ENCODE measurements around the gene TTPAL.

Gene TTPAL

GRCh38 chr20:44475694-44476560 is at the start of gene TTPAL:
Gene TTPAL (plus strand): TSS chr20:44475874. CDS start chr20:44480000, 4,126 bp downstream.
- in situ Hi-C loops (cut with HindIII; ENCODE audit: low sequenced_read_pairs), result no loop called here

GRCh38 chr20:44425923-44426322 is 49.8 kb upstream of the TTPAL start:
- in situ Hi-C loops (cut with HindIII; ENCODE audit: low sequenced_read_pairs), result no loop called here

DNA sequence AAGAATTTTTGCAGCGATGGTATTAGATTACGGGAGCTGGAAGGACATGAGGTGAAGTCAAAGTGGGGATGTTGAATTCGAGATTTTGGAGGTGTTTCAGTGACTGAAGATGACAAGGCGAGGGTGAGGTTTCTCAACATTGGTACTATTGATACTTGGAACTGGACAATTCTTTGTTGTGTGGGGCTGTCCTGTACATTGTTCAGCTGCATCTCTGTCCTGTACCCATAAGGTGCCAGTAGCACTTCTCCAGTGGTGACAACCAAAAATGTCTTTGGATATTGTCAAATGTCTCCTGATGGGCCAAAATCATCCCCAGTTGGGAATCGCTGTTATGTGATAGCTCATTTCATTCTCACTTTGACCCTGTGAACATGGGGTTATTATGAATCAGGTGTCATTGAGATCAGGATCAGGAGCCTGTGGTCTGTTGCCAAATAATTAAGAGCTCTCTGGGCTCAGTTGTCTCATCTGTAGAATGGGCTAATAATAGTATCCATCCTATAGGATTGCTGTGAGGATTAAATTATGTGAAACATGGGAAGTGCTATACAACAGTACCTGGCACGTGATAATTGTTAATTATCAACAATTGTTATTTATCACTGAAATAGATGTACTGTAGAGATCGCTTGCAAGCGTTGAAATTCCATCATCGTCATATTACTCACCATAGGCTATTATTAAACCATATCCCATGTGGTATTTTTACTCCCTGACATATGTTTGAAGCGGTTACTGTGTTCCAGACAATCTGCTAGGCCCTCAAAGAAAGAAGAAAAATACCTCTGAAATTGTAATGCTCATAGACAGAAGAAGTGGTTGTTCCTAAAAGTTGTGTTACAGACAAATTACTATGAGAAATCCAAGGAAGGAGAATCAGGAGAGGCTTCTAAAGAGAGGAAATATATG is 48.5 kb upstream of the TTPAL start:
- in situ Hi-C loops (cut with HindIII; ENCODE audit: low sequenced_read_pairs), result no loop called here

DNA sequence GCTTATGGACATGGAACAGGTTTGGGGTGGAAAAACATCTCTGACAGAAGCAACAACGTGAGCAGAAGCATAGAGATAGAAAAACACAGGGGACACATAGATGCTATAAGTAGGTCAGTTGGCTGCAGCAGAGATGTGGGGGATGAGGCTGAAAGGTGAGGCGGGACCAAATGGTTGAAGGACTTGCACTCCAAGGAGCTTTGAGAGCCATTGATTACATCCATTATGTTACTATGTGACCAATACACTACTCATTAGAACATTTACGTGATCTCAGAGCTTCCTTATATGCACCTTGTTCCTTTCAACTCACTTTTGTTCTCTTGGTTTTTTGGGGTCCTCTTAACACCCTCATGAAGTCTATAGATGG is 47.9 kb upstream of the TTPAL start:
- in situ Hi-C loops (cut with HindIII; ENCODE audit: low sequenced_read_pairs), result no loop called here

GRCh38 chr20:44428174-44429016 is 47.3 kb upstream of the TTPAL start:
- in situ Hi-C loops (cut with HindIII; ENCODE audit: low sequenced_read_pairs), result no loop called here

- in situ Hi-C loops (cut with HindIII; ENCODE audit: low sequenced_read_pairs), result no loop called here
Measured at GRCh38 chr20:44429017-44429339, 46.7 kb upstream of the TTPAL start.

DNA sequence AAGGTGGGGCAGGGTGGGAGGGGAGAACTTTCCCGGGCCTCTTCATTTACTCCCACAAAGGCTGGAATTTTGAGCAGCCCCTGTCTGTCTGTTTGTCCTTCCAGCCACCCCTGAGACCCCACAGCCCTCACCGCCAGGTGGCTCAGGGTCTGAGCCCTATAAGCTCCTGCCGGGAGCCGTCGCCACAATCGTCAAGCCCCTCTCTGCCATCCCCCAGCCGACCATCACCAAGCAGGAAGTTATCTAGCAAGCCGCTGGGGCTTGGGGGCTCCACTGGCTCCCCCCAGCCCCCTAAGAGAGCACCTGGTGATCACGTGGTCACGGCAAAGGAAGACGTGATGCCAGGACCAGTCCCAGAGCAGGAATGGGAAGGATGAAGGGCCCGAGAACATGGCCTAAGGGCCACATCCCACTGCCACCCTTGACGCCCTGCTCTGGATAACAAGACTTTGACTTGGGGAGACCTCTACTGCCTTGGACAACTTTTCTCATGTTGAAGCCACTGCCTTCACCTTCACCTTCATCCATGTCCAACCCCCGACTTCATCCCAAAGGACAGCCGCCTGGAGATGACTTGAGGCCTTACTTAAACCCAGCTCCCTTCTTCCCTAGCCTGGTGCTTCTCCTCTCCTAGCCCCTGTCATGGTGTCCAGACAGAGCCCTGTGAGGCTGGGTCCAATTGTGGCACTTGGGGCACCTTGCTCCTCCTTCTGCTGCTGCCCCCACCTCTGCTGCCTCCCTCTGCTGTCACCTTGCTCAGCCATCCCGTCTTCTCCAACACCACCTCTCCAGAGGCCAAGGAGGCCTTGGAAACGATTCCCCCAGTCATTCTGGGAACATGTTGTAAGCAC is 46.0 kb upstream of the TTPAL start:
- in situ Hi-C loops (cut with HindIII; ENCODE audit: low sequenced_read_pairs), result no loop called here

DNA sequence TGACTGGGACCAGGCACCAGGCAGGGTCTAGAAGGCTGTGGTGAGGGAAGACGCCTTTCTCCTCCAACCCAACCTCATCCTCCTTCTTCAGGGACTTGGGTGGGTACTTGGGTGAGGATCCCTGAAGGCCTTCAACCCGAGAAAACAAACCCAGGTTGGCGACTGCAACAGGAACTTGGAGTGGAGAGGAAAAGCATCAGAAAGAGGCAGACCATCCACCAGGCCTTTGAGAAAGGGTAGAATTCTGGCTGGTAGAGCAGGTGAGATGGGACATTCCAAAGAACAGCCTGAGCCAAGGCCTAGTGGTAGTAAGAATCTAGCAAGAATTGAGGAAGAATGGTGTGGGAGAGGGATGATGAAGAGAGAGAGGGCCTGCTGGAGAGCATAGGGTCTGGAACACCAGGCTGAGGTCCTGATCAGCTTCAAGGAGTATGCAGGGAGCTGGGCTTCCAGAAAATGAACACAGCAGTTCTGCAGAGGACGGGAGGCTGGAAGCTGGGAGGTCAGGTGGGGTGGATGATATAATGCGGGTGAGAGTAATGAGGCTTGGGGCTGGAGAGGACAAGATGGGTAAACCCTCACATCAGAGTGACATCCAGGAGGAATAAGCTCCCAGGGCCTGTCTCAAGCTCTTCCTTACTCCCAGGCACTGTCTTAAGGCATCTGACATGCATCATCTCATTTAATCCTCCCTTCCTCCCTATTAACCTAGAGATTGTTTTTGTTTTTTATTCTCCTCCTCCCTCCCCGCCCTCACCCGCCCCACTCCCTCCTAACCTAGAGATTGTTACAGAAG is 45.2 kb upstream of the TTPAL start:
- in situ Hi-C loops (cut with HindIII; ENCODE audit: low sequenced_read_pairs), result no loop called here

- in situ Hi-C loops (cut with HindIII; ENCODE audit: low sequenced_read_pairs), result no loop called here
Measured at GRCh38 chr20:44431118-44431501, 44.6 kb upstream of the TTPAL start.

GRCh38 chr20:44431502-44432234 is 44.0 kb upstream of the TTPAL start:
- in situ Hi-C loops (cut with HindIII; ENCODE audit: low sequenced_read_pairs), result no loop called here

DNA sequence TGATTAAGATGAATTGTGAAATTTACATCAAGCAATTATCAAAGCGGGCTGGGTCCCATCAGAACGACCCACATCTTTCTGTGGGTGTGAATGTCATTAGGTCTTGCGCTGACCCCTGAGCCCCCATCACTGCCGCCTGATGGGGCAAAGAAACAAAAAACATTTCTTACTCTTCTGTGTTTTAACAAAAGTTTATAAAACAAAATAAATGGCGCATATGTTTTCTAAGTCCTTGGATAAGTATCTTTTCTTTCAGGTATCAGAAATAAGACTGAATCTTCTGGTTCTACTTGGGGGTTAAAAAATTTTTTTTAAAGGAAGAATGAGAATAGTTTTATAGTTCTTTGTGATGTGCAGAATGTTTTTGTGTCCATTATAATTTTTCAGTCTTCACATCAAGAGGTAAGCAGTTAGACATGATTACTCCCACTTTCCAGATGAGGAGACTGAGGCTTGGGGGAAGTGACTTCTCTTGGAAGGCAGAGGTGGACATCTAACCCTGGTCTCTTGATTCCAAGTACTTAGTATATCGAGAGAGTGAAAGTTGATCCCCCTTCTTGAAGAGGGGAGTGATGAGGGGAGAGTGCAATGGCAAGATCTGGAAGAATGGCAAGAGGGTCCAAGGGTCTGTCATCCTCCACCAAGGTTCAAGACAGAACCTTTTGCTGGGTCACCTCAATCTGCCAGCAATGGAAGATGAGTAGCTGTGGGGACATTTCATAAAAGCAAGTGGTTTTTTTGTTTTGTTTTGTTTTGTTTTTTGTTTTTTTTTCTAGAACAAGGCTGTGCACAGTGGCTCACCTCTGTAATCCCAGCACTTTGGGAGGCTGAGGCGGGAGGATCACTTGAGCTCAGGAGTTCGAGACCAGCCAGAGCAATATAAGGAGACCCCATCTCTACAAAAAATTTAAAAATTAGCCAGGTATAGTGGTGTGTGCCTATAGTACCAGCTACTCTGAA is 42.8 kb upstream of the TTPAL start:
- in situ Hi-C loops (cut with HindIII; ENCODE audit: low sequenced_read_pairs), result no loop called here

DNA sequence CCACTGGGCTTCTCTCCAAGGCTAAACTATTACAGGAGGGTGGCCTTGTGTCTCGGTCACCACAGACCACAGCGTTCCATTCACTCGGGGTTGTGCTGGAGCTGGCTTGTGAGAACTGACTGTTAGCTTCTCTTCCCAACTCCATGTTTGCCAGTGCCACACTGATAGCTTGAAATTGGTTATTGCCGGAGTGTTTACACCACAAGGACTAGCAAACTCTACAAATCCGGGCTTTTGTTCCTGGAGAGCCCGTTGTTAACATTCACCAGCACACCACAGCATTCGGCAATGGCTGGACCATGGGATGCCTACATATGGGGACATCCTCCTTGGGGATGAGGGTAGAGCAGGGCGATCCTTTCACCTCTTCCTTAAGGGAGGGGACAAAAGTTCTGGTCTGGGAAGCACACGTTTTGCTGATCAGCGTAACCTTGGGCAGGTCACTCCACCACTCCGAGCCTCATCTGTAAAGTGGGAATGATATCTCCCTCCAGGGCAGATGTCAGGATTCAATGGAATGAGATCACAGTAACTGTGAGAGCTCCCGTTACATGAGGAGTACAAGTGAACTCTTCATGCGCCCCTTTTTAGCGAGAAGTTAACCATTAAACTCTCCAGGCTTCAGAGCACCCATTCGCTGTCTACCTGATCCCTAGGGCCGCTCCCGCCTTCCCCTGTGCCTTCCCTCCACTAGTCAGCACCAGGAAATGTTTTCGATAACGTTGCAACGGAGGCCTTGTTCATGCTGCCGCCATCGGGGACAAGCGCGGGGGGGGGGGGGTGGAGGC is 41.7 kb upstream of the TTPAL start:
- in situ Hi-C loops (cut with HindIII; ENCODE audit: low sequenced_read_pairs), result no loop called here

GRCh38 chr20:44435630-44436335 is 39.9 kb upstream of the TTPAL start:
- in situ Hi-C loops (cut with HindIII; ENCODE audit: low sequenced_read_pairs), result no loop called here

GRCh38 chr20:44436393-44436792 is 39.3 kb upstream of the TTPAL start:
- in situ Hi-C loops (cut with HindIII; ENCODE audit: low sequenced_read_pairs), result no loop called here

DNA sequence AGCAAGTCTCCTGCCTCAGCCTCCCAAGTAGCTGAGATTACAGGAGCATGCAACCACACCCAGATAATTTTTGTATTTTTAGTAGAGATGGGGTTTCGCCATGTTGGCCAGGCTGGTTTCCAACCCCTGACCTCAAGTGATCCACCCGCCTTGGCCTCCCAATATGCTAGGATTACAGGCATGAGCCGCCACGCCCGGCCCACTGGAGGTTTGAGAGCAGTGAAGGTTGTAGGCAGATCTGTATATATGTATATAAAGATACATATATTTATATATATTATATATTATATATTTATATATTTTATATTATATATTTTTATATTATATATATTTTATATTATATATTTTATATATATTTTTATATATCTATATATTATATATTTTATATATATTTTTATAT is 38.2 kb upstream of the TTPAL start:
- in situ Hi-C loops (cut with HindIII; ENCODE audit: low sequenced_read_pairs), result no loop called here

- in situ Hi-C loops (cut with HindIII; ENCODE audit: low sequenced_read_pairs), result no loop called here
Measured at GRCh38 chr20:44438782-44439181, 36.9 kb upstream of the TTPAL start.

Data from endothelial cell of hepatic sinusoid (primary cell).